Panc1 (cell line): Measurements from ENCODE around the gene GLS. TPM values are rescaled to one million over a fixed set of nuclear protein-coding genes. Genes with fewer than 3 reads are reported as not detected.

Experiments
- ATAC-seq: fragments of 200-7000 bp; cut with Tn5 transposase; 2 replicates; pipeline ENCODE4 v1.9.1; 2020; ENCODE audit warnings: mild to moderate bottlenecking, moderate library complexity
- BruUV-seq: library from RNA; stranded (reverse); fragments of 400-500 nt; replicated peaks from 2 replicates; lab custom pipeline; 2021; lab: Mats Ljungman, UMichigan
- CTCF ChIA-PET: fragments of 300-600 bp; sonication (Branson Sonifier 250); formaldehyde crosslinking; loops from one replicate; lab custom pipeline; 2022; ENCODE audit warnings: antibody characterized with exemption; lab: Charles Lee
- POLR2A ChIA-PET: fragments of 300-600 bp; sonication (Branson Sonifier 250); formaldehyde crosslinking; loops from one replicate; lab custom pipeline; 2022; ENCODE audit warnings: antibody characterized with exemption; lab: Charles Lee
- DNase-seq: peaks from one replicate; pipeline ENCODE4 v3.0.0-alpha.2; 2010; ENCODE audit warnings: low read depth, low spot score
- H3K27ac ChIP-seq: 2 replicates; pipeline ENCODE4 v1.5.1; 2011; ENCODE audit warnings: mild to moderate bottlenecking, low read length, inconsistent platforms
- H3K27me3 ChIP-seq: fragments of 200-500 bp; sonication (Bioruptor generic); 2 replicates; pipeline ENCODE4 v1.6.0; 2014; ENCODE audit warnings: low read length, inconsistent platforms; ENCODE audit not compliant: control insufficient read depth, insufficient read depth
- H3K36me3 ChIP-seq: fragments of 200-500 bp; sonication (Bioruptor generic); 2 replicates; pipeline ENCODE4 v1.5.1; 2014; ENCODE audit warnings: inconsistent platforms, mild to moderate bottlenecking, low read length, moderate library complexity; ENCODE audit not compliant: control insufficient read depth, insufficient read depth
- H3K4me1 ChIP-seq: 2 replicates; pipeline ENCODE4 v1.5.1; 2011; ENCODE audit warnings: inconsistent platforms, mild to moderate bottlenecking, low read length, moderate library complexity; ENCODE audit not compliant: control insufficient read depth, insufficient read depth
- H3K4me3 ChIP-seq, 2 experiments: 2 replicates each; pipeline ENCODE4 v1.5.1; 2011 to 2012; ENCODE audit warnings: low read depth in 2 of 2, low read length in 2 of 2, mild to moderate bottlenecking in 2 of 2, inconsistent platforms in 1 of 2, moderate library complexity in 1 of 2
- H3K9me3 ChIP-seq: fragments of 200-500 bp; sonication (Bioruptor generic); 2 replicates; pipeline ENCODE4 v1.5.1; 2014; ENCODE audit warnings: low read depth, mild to moderate bottlenecking, inconsistent platforms, low read length, moderate library complexity; ENCODE audit not compliant: control insufficient read depth, insufficient read depth
- POLR2AphosphoS5 ChIP-seq: IDR thresholded peaks from 2 replicates; pipeline ENCODE4 v1.6.1; 2012; ENCODE audit warnings: mild to moderate bottlenecking, low read depth, low read length, moderate library complexity
- SIN3A ChIP-seq: IDR thresholded peaks from 2 replicates; pipeline ENCODE4 v1.6.1; 2012; ENCODE audit warnings: low read depth, mild to moderate bottlenecking, low read length, moderate library complexity, borderline replicate concordance; ENCODE audit not compliant: insufficient read depth
- TCF7L2 ChIP-seq: IDR thresholded peaks from 2 replicates; pipeline ENCODE4 v1.6.1; 2011; ENCODE audit warnings: mild to moderate bottlenecking, low read depth, low read length, inconsistent platforms
- in situ Hi-C: cut with HindIII; loops from 2 replicates; pipeline ENCODE4 v1.10.0; 2016; ENCODE audit warnings: low sequenced_read_pairs, low pct_unique_long_range_greater_than_20kb
- intact Hi-C: fragments of 100-400 bp; cut with micrococcal nuclease; formaldehyde crosslinking; loops from one replicate; pipeline ENCODE4 v1.10.0; 2022; ENCODE audit not compliant: unreplicated experiment
- total RNA-seq: library from RNA; stranded (reverse); gene quantifications from one replicate; pipeline ENCODE4 v1.2.1, GENCODE V29; 2021; ENCODE audit not compliant: unreplicated experiment
- TF ChIP-seq, protein P1 (sequence below), 2 experiments: IDR thresholded peaks; 2 replicates each; pipeline ENCODE4 v1.6.1; 2011 to 2012; ENCODE audit warnings: low read depth in 2 of 2, control low read depth in 1 of 2, low read length in 1 of 2, mild to moderate bottlenecking in 1 of 2, moderate library complexity in 1 of 2; ENCODE audit not compliant: insufficient read depth in 1 of 2
- TF ChIP-seq, protein P2 (sequence below): fragments of 450-650 bp; IDR thresholded peaks from 2 replicates; pipeline ENCODE4 v1.5.1; 2017; ENCODE audit warnings: mild to moderate bottlenecking

Gene GLS
- total RNA-seq, 1 experiment from 2014 or later, result 93.9 TPM

DNA sequence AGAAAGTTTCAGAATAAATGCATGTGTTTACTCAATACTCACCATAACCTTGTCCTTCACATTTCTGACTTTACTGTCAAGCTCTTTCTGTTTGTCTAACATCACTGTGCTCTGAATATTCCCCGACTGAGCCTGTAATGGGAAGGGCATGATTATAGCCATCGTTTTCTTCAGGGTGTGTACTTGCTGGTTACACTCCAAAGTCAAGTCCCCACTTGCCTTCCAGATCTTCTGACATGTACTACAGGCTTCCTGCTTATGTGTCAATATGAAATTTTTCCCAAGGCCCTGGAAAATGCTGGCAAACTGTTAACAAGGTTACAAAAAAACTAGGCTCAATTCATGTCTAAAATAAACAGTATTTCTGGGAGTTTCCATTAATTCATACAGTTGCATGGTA, 120.4 kb downstream of the GLS start:
- Histone ChIP-seq H3K27ac (no peak overlapping the region), H3K27me3 (no peaks in the 10 kb centered on the region), H3K4me1 (no peaks in the 10 kb centered on the region), H3K36me3 (peaks cover 54% of the 10 kb centered on the region), H3K9me3 (no peaks in the 10 kb centered on the region), H3K4me3 (no peak overlapping the region)
- in situ Hi-C loops, result no loop called here
- CTCF ChIA-PET, result no interaction called here
- DNase-seq (no peak), ATAC-seq (no peak)
- TF ChIP-seq, protein P1, sequence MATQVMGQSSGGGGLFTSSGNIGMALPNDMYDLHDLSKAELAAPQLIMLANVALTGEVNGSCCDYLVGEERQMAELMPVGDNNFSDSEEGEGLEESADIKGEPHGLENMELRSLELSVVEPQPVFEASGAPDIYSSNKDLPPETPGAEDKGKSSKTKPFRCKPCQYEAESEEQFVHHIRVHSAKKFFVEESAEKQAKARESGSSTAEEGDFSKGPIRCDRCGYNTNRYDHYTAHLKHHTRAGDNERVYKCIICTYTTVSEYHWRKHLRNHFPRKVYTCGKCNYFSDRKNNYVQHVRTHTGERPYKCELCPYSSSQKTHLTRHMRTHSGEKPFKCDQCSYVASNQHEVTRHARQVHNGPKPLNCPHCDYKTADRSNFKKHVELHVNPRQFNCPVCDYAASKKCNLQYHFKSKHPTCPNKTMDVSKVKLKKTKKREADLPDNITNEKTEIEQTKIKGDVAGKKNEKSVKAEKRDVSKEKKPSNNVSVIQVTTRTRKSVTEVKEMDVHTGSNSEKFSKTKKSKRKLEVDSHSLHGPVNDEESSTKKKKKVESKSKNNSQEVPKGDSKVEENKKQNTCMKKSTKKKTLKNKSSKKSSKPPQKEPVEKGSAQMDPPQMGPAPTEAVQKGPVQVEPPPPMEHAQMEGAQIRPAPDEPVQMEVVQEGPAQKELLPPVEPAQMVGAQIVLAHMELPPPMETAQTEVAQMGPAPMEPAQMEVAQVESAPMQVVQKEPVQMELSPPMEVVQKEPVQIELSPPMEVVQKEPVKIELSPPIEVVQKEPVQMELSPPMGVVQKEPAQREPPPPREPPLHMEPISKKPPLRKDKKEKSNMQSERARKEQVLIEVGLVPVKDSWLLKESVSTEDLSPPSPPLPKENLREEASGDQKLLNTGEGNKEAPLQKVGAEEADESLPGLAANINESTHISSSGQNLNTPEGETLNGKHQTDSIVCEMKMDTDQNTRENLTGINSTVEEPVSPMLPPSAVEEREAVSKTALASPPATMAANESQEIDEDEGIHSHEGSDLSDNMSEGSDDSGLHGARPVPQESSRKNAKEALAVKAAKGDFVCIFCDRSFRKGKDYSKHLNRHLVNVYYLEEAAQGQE (IDR thresholded peaks at IDR 0.05; ENCODE audit: insufficient read depth in 1 of 2, low read depth in 2 of 2, low read length in 1 of 2), result no peak
- TF ChIP-seq SIN3A (no peak), POLR2AphosphoS5 (no peak), TCF7L2 (no peak)
- TF ChIP-seq, protein P2, sequence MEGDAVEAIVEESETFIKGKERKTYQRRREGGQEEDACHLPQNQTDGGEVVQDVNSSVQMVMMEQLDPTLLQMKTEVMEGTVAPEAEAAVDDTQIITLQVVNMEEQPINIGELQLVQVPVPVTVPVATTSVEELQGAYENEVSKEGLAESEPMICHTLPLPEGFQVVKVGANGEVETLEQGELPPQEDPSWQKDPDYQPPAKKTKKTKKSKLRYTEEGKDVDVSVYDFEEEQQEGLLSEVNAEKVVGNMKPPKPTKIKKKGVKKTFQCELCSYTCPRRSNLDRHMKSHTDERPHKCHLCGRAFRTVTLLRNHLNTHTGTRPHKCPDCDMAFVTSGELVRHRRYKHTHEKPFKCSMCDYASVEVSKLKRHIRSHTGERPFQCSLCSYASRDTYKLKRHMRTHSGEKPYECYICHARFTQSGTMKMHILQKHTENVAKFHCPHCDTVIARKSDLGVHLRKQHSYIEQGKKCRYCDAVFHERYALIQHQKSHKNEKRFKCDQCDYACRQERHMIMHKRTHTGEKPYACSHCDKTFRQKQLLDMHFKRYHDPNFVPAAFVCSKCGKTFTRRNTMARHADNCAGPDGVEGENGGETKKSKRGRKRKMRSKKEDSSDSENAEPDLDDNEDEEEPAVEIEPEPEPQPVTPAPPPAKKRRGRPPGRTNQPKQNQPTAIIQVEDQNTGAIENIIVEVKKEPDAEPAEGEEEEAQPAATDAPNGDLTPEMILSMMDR, result no peak
- BruUV-seq, result no TSS peak
- intact Hi-C loops, result no loop called here
- POLR2A ChIA-PET, result no interaction called here

DNA sequence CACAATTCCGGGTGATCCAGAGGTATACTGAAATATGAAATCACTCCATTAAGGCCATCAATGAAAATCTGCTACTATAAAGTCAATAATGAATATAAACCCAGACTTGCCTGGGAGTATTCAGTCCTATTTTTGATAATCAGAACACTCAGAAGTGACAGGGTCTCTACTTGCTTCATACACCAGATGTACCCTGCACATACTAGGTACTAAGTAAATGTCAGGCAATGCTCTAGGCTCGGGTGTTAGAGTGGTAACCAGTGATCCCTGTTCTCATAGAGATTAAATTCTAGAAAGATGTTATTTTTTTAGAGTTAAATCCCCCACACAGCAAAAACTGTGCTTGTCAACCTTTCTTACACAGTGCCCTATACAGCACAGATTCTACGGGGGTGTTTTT, 121.0 kb downstream of the GLS start:
- Histone ChIP-seq H3K9me3 (no peaks in the 10 kb centered on the region), H3K4me3 (no peak overlapping the region), H3K4me1 (no peaks in the 10 kb centered on the region), H3K27ac (no peak overlapping the region), H3K36me3 (peaks cover 54% of the 10 kb centered on the region), H3K27me3 (no peaks in the 10 kb centered on the region)
- CTCF ChIA-PET, result no interaction called here
- POLR2A ChIA-PET, result no interaction called here
- no TSS peak for BruUV-seq
- DNase-seq (no peak), ATAC-seq (no peak)
- intact Hi-C loops (no loop called here), in situ Hi-C loops (no loop called here)
- TF ChIP-seq, protein P2, result no peak
- TF ChIP-seq, protein P1 (IDR thresholded peaks at IDR 0.05; ENCODE audit: insufficient read depth in 1 of 2, low read depth in 2 of 2, low read length in 1 of 2), result no peak
- no peak for TF ChIP-seq SIN3A
- TF ChIP-seq TCF7L2, result no peak
- TF ChIP-seq POLR2AphosphoS5, result no peak
